ENCODE measurements around the gene PLEKHH1.
"Not testable (repeated sequence)": the region's sequence is repeated elsewhere in the genome, so short reads cannot be mapped to it uniquely, and the experiment has no call there.

Gene PLEKHH1

GRCh38 chr14:67623114-67623513 is 90.0 kb downstream of the PLEKHH1 start:
- no peak overlapping the region for H2AFZ ChIP-seq (ENCODE audit: low read depth, low read length)
- H3K4me2 ChIP-seq (ENCODE audit: low read length) = no peak overlapping the region
- peaks cover 10% of the 10 kb centered on the region for H3K27me3 ChIP-seq (ENCODE audit: low read depth, low read length)
- H3K4me3 ChIP-seq (ENCODE audit: low read length) = no peak overlapping the region
- H3K79me2 ChIP-seq (ENCODE audit: low read length) = no peaks in the 10 kb centered on the region
- H3K27ac ChIP-seq (ENCODE audit: low read length) = no peak overlapping the region
- no peak overlapping the region for H3K9ac ChIP-seq (ENCODE audit: low read length)
- H3K4me1 ChIP-seq (ENCODE audit: low read length) = peaks cover 9% of the 10 kb centered on the region
- no peaks in the 10 kb centered on the region for H4K20me1 ChIP-seq (ENCODE audit: insufficient read depth, low read length)
- TF ChIP-seq EZH2phosphoT487 (IDR thresholded peaks at IDR 0.05; ENCODE audit: low read depth) = no peak
- TF ChIP-seq, protein P1, sequence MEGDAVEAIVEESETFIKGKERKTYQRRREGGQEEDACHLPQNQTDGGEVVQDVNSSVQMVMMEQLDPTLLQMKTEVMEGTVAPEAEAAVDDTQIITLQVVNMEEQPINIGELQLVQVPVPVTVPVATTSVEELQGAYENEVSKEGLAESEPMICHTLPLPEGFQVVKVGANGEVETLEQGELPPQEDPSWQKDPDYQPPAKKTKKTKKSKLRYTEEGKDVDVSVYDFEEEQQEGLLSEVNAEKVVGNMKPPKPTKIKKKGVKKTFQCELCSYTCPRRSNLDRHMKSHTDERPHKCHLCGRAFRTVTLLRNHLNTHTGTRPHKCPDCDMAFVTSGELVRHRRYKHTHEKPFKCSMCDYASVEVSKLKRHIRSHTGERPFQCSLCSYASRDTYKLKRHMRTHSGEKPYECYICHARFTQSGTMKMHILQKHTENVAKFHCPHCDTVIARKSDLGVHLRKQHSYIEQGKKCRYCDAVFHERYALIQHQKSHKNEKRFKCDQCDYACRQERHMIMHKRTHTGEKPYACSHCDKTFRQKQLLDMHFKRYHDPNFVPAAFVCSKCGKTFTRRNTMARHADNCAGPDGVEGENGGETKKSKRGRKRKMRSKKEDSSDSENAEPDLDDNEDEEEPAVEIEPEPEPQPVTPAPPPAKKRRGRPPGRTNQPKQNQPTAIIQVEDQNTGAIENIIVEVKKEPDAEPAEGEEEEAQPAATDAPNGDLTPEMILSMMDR (IDR thresholded peaks at IDR 0.05; ENCODE audit: low read depth, low read length) = no peak
- H3K36me3 ChIP-seq (replicated peaks; ENCODE audit: low read depth, low read length) = no peaks in the 10 kb centered on the region
- H3K9me3 ChIP-seq (ENCODE audit: insufficient read depth, low read length) = no peaks in the 10 kb centered on the region

- not testable (repeated sequence) for H4K20me1 ChIP-seq (ENCODE audit: insufficient read depth, low read length); H3K9me3 ChIP-seq (ENCODE audit: insufficient read depth, low read length); H3K36me3 ChIP-seq (replicated peaks; ENCODE audit: low read depth, low read length); H3K4me2 ChIP-seq (ENCODE audit: low read length); H2AFZ ChIP-seq (ENCODE audit: low read depth, low read length); H3K9ac ChIP-seq (ENCODE audit: low read length); H3K4me1 ChIP-seq (ENCODE audit: low read length); H3K79me2 ChIP-seq (ENCODE audit: low read length); H3K4me3 ChIP-seq (ENCODE audit: low read length); H3K27me3 ChIP-seq (ENCODE audit: low read depth, low read length); H3K27ac ChIP-seq (ENCODE audit: low read length)
These were observed 93.0 kb downstream of the PLEKHH1 start for GRCh38 chr14:67626131-67626530.

DNA sequence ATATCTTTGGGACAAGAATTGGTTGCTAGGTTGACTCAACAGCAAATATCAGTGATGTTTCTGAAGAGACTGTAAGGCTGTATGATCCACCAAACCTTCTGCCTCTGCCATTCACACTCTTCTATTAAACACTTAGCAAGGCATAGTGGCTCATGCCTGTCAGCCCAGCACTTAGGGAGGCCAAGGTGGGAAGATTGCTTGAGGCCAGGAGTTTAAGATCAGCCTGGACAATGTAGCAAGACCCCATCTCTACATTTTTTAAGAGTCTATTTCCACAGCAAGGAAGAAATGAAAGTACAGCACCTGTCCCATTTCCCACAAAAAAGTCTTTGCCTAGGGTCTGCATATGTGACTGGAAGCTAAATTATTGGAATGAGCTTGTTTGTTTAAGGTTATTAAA is 94.4 kb downstream of the PLEKHH1 start:
- no peak for TF ChIP-seq EZH2phosphoT487 (IDR thresholded peaks at IDR 0.05; ENCODE audit: low read depth)
- TF ChIP-seq, protein P1 (IDR thresholded peaks at IDR 0.05; ENCODE audit: low read depth, low read length) = no peak
- H4K20me1 ChIP-seq (ENCODE audit: insufficient read depth, low read length) = no peaks in the 10 kb centered on the region
- no peak overlapping the region for H3K4me2 ChIP-seq (ENCODE audit: low read length)
- H3K79me2 ChIP-seq (ENCODE audit: low read length) = no peaks in the 10 kb centered on the region
- H3K4me3 ChIP-seq (ENCODE audit: low read length) = no peak overlapping the region
- peaks cover 2% of the 10 kb centered on the region; the same call in 1 of the 2 replicates for H3K27me3 ChIP-seq (ENCODE audit: low read depth, low read length)
- no peak overlapping the region for H2AFZ ChIP-seq (ENCODE audit: low read depth, low read length)
- H3K9me3 ChIP-seq (ENCODE audit: insufficient read depth, low read length) = no peaks in the 10 kb centered on the region
- no peak overlapping the region for H3K9ac ChIP-seq (ENCODE audit: low read length)
- H3K27ac ChIP-seq (ENCODE audit: low read length) = no peak overlapping the region
- H3K4me1 ChIP-seq (ENCODE audit: low read length) = no peaks in the 10 kb centered on the region
- no peaks in the 10 kb centered on the region for H3K36me3 ChIP-seq (replicated peaks; ENCODE audit: low read depth, low read length)

DNA sequence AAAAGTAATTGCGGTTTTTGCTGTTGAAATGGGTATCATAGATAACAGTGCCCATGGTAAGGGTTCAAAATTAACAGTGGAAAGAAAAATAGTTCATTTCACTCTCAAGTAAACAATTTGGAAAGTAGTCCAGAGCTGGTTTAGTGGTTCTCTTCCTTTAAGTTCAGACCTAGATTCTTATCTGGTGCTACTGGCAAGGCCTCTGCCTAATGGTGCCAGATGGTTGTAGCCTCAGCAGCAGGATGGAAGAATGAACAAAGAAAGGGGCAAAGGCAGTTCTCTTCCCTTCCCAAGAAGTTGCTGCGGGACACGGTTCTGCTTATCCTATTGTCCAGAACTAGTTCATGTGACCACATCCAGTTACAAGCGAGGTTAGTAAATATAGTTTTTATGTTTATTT is 97.1 kb downstream of the PLEKHH1 start:
- Histone ChIP-seq H3K9me3 (ENCODE audit: insufficient read depth, low read length) (no peaks in the 10 kb centered on the region), H3K4me3 (ENCODE audit: low read length) (no peak overlapping the region), H3K4me2 (ENCODE audit: low read length) (no peak overlapping the region), H2AFZ (ENCODE audit: low read depth, low read length) (no peak overlapping the region), H3K79me2 (ENCODE audit: low read length) (no peaks in the 10 kb centered on the region), H3K4me1 (ENCODE audit: low read length) (no peaks in the 10 kb centered on the region), H3K36me3 (replicated peaks; ENCODE audit: low read depth, low read length) (no peaks in the 10 kb centered on the region), H3K27ac (ENCODE audit: low read length) (no peak overlapping the region), H3K27me3 (ENCODE audit: low read depth, low read length) (peaks cover 2% of the 10 kb centered on the region; the same call in 1 of the 2 replicates), H4K20me1 (ENCODE audit: insufficient read depth, low read length) (no peaks in the 10 kb centered on the region), H3K9ac (ENCODE audit: low read length) (no peak overlapping the region)
- TF ChIP-seq EZH2phosphoT487 (IDR thresholded peaks at IDR 0.05; ENCODE audit: low read depth) = no peak
- TF ChIP-seq, protein P1 (IDR thresholded peaks at IDR 0.05; ENCODE audit: low read depth, low read length) = no peak

DNA sequence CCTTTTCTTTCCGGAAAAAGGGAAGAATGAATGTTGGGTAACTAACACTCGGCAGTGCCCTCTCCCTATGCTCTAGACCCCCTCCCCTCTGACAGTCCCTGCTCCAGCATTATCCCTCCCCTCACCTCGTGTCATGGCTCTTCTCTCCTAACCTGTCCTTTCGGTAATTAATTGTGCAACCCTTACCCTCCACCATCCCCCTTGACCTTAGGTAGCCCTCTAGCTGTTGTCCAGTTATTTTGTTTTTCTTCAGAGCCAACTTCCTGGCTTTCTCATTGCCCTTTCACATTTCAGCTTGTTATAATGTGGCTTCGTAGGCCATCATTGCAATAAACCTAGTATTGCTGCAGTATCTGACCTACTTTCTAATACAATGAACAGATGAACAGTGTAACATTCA is 97.8 kb downstream of the PLEKHH1 start:
- H3K79me2 ChIP-seq (ENCODE audit: low read length) = no peaks in the 10 kb centered on the region
- no peaks in the 10 kb centered on the region for H3K36me3 ChIP-seq (replicated peaks; ENCODE audit: low read depth, low read length)
- no peaks in the 10 kb centered on the region for H3K9me3 ChIP-seq (ENCODE audit: insufficient read depth, low read length)
- no peak for TF ChIP-seq EZH2phosphoT487 (IDR thresholded peaks at IDR 0.05; ENCODE audit: low read depth)
- no peak overlapping the region for H3K9ac ChIP-seq (ENCODE audit: low read length)
- no peak overlapping the region for H3K27ac ChIP-seq (ENCODE audit: low read length)
- no peak overlapping the region for H3K4me2 ChIP-seq (ENCODE audit: low read length)
- peaks cover 1% of the 10 kb centered on the region for H3K4me1 ChIP-seq (ENCODE audit: low read length)
- peaks cover 2% of the 10 kb centered on the region; the same call in 1 of the 2 replicates for H3K27me3 ChIP-seq (ENCODE audit: low read depth, low read length)
- H4K20me1 ChIP-seq (ENCODE audit: insufficient read depth, low read length) = no peaks in the 10 kb centered on the region
- no peak overlapping the region for H2AFZ ChIP-seq (ENCODE audit: low read depth, low read length)
- H3K4me3 ChIP-seq (ENCODE audit: low read length) = no peak overlapping the region
